WTC11 (cell line): Measurements from ENCODE around the gene PFDN2.

ENCODE experiments used
- CREB1 ChIP-seq: sonication (generic); formaldehyde crosslinking; IDR thresholded peaks from 2 replicates; pipeline ENCODE4 v1.8.0; 2023; ENCODE audit warnings: mild to moderate bottlenecking, missing genetic modification reagents
- ESRRA ChIP-seq: sonication (generic); formaldehyde crosslinking; IDR thresholded peaks from 2 replicates; pipeline ENCODE4 v1.8.1; 2022; ENCODE audit warnings: mild to moderate bottlenecking, missing genetic modification reagents, borderline replicate concordance
- FOXJ3 ChIP-seq: sonication (generic); formaldehyde crosslinking; IDR thresholded peaks from 2 replicates; pipeline ENCODE4 v1.9.0; 2021; ENCODE audit warnings: missing genetic modification reagents, mild to moderate bottlenecking, borderline replicate concordance
- GABPB1 ChIP-seq: sonication (generic); formaldehyde crosslinking; IDR thresholded peaks from 2 replicates; pipeline ENCODE4 v1.8.1; 2023; ENCODE audit warnings: mild to moderate bottlenecking, missing genetic modification reagents
- TEAD1 ChIP-seq: sonication (generic); formaldehyde crosslinking; IDR thresholded peaks from 2 replicates; pipeline ENCODE4 v1.8.0; 2022; ENCODE audit warnings: mild to moderate bottlenecking, missing genetic modification reagents
- TF ChIP-seq, protein P1 (sequence below): fragments of 250-450 bp; sonication (Bioruptor Pico); IDR thresholded peaks from 2 replicates; pipeline ENCODE4 v1.9.0; 2021; ENCODE audit warnings: mild to moderate bottlenecking
- TF ChIP-seq, protein P2 (sequence below): fragments of 200-600 bp; IDR thresholded peaks from 2 replicates; pipeline ENCODE4 v1.8.0; 2022; ENCODE audit warnings: antibody characterized with exemption
- TF ChIP-seq, protein P3 (sequence below): sonication (generic); formaldehyde crosslinking; IDR thresholded peaks from 2 replicates; pipeline ENCODE4 v1.8.1; 2023; ENCODE audit warnings: mild to moderate bottlenecking, missing genetic modification reagents, moderate library complexity
- TF ChIP-seq, protein P4 (sequence below): sonication (generic); formaldehyde crosslinking; IDR thresholded peaks from 2 replicates; pipeline ENCODE4 v1.8.1; 2023; ENCODE audit warnings: mild to moderate bottlenecking, missing genetic modification reagents
- TF ChIP-seq, protein P5 (sequence below): sonication (generic); formaldehyde crosslinking; IDR thresholded peaks from 2 replicates; pipeline ENCODE4 v1.8.1; 2022; ENCODE audit warnings: low read depth, missing genetic modification reagents, borderline replicate concordance
- TF ChIP-seq, protein P6 (sequence below): sonication (generic); formaldehyde crosslinking; IDR thresholded peaks from 2 replicates; pipeline ENCODE4 v1.8.0; 2022; ENCODE audit warnings: mild to moderate bottlenecking, missing genetic modification reagents

DNA sequence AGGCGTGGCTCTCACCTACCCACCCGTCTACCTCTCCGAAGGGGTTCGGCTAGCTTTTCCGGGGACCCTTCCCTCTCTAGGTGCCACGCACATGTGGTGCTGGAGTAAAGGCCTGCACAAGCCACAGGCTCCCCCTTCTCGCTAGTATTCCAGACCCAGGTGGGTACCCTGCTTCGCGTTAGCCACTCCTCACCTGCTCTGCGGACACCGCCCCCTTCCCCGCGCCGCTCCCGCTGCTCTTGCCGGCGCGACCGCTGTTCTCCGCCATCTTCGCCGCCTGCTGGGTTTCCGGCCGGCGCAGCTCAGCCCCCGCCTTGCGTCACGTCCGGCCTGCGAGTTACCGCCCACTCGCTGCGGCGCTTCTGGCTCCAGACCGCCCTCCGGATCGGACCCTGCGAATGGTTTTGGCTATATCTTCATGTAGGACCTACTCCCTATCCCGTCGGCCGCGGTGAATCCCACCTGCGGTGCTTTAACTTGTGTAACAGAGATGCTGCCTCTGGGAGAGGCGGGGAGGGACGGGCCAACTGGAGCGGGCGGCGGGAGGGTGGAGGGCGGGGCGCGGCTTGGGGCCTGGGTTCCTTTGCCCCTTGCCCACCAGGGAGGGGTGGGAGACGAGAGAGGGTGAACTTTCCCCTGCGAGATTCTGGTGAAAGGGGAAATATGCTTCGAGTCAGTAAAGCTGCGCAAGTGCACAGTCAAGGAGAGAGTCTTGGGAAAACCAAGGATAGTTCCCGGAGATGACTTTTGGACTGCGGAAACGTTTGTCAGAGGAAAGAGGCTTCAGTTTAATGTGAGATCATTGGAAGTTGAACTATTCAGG lies at the start of gene PFDN2, which contains the start of gene NIT1:
- TF ChIP-seq, protein P1, sequence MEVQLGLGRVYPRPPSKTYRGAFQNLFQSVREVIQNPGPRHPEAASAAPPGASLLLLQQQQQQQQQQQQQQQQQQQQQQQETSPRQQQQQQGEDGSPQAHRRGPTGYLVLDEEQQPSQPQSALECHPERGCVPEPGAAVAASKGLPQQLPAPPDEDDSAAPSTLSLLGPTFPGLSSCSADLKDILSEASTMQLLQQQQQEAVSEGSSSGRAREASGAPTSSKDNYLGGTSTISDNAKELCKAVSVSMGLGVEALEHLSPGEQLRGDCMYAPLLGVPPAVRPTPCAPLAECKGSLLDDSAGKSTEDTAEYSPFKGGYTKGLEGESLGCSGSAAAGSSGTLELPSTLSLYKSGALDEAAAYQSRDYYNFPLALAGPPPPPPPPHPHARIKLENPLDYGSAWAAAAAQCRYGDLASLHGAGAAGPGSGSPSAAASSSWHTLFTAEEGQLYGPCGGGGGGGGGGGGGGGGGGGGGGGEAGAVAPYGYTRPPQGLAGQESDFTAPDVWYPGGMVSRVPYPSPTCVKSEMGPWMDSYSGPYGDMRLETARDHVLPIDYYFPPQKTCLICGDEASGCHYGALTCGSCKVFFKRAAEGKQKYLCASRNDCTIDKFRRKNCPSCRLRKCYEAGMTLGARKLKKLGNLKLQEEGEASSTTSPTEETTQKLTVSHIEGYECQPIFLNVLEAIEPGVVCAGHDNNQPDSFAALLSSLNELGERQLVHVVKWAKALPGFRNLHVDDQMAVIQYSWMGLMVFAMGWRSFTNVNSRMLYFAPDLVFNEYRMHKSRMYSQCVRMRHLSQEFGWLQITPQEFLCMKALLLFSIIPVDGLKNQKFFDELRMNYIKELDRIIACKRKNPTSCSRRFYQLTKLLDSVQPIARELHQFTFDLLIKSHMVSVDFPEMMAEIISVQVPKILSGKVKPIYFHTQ (CRISPR knock-in tag), result no peak
- no peak for TF ChIP-seq TEAD1
- peak; percentile 91 for TF ChIP-seq GABPB1 (CRISPR knock-in tag)
- TF ChIP-seq, protein P2, sequence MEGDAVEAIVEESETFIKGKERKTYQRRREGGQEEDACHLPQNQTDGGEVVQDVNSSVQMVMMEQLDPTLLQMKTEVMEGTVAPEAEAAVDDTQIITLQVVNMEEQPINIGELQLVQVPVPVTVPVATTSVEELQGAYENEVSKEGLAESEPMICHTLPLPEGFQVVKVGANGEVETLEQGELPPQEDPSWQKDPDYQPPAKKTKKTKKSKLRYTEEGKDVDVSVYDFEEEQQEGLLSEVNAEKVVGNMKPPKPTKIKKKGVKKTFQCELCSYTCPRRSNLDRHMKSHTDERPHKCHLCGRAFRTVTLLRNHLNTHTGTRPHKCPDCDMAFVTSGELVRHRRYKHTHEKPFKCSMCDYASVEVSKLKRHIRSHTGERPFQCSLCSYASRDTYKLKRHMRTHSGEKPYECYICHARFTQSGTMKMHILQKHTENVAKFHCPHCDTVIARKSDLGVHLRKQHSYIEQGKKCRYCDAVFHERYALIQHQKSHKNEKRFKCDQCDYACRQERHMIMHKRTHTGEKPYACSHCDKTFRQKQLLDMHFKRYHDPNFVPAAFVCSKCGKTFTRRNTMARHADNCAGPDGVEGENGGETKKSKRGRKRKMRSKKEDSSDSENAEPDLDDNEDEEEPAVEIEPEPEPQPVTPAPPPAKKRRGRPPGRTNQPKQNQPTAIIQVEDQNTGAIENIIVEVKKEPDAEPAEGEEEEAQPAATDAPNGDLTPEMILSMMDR, result no peak
- peak; percentile 29; the same call in 1 of the 2 replicates for TF ChIP-seq CREB1 (CRISPR knock-in tag)
- TF ChIP-seq FOXJ3, result no peak
- TF ChIP-seq, protein P3, sequence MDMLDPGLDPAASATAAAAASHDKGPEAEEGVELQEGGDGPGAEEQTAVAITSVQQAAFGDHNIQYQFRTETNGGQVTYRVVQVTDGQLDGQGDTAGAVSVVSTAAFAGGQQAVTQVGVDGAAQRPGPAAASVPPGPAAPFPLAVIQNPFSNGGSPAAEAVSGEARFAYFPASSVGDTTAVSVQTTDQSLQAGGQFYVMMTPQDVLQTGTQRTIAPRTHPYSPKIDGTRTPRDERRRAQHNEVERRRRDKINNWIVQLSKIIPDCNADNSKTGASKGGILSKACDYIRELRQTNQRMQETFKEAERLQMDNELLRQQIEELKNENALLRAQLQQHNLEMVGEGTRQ (CRISPR knock-in tag), result no peak
- TF ChIP-seq, protein P4, sequence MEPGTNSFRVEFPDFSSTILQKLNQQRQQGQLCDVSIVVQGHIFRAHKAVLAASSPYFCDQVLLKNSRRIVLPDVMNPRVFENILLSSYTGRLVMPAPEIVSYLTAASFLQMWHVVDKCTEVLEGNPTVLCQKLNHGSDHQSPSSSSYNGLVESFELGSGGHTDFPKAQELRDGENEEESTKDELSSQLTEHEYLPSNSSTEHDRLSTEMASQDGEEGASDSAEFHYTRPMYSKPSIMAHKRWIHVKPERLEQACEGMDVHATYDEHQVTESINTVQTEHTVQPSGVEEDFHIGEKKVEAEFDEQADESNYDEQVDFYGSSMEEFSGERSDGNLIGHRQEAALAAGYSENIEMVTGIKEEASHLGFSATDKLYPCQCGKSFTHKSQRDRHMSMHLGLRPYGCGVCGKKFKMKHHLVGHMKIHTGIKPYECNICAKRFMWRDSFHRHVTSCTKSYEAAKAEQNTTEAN (CRISPR knock-in tag), result no peak; the same call in 1 of the 2 replicates
- 0 out of 2 replicates have a peak, but pooled peaks have one; percentile 58 for TF ChIP-seq ESRRA (CRISPR knock-in tag)
- TF ChIP-seq, protein P5, sequence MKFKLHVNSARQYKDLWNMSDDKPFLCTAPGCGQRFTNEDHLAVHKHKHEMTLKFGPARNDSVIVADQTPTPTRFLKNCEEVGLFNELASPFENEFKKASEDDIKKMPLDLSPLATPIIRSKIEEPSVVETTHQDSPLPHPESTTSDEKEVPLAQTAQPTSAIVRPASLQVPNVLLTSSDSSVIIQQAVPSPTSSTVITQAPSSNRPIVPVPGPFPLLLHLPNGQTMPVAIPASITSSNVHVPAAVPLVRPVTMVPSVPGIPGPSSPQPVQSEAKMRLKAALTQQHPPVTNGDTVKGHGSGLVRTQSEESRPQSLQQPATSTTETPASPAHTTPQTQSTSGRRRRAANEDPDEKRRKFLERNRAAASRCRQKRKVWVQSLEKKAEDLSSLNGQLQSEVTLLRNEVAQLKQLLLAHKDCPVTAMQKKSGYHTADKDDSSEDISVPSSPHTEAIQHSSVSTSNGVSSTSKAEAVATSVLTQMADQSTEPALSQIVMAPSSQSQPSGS (CRISPR knock-in tag), result no peak
- TF ChIP-seq, protein P6, sequence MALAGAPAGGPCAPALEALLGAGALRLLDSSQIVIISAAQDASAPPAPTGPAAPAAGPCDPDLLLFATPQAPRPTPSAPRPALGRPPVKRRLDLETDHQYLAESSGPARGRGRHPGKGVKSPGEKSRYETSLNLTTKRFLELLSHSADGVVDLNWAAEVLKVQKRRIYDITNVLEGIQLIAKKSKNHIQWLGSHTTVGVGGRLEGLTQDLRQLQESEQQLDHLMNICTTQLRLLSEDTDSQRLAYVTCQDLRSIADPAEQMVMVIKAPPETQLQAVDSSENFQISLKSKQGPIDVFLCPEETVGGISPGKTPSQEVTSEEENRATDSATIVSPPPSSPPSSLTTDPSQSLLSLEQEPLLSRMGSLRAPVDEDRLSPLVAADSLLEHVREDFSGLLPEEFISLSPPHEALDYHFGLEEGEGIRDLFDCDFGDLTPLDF (CRISPR knock-in tag), result no peak
